GM19463 (cell line): ENCODE results near the gene PHYHD1.

Experiments used
- ATAC-seq: cut with Tn5 transposase; IDR thresholded peaks from one replicate; pipeline ENCODE4 v1.9.1; 2021; ENCODE audit warnings: mild to moderate bottlenecking, moderate library complexity; ENCODE audit not compliant: unreplicated experiment

The PHYHD1 gene

DNA sequence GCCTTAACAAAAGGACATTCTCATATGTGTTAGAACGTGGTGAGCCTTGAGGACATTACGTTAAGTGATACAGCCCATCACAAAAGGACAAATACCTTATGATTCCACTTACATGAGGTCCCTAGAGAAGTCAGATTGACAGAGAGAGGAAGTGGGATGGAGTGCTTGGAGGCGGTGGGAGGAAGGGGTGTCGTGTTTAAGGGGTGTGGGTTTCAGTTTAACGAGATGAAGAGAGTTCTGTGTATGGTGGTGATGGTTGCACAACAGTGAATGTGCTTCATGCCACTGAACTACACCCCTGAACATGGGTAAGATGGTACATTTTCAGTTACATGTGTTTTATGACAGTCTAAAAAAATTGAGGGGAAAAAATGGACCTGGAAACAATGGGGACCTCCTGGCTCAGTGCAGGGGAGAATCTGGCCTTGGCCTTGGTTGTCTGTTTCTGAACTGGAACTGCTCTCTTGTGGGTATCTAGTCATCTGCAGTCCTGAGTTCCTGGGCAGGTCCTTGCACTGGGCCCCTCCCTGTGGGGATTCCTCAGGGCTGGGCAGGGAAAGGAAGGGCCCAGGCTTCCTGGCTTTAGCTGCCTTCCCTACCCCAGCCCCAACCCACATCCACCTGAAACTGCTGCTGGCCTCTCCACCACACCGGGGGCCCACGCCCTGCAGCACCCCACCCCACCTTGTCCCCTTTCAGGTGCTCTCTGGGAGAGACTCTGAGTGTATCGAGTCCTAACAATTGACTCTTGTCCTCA, 21.0 kb upstream of the PHYHD1 start:
- ATAC-seq, result no peak

DNA sequence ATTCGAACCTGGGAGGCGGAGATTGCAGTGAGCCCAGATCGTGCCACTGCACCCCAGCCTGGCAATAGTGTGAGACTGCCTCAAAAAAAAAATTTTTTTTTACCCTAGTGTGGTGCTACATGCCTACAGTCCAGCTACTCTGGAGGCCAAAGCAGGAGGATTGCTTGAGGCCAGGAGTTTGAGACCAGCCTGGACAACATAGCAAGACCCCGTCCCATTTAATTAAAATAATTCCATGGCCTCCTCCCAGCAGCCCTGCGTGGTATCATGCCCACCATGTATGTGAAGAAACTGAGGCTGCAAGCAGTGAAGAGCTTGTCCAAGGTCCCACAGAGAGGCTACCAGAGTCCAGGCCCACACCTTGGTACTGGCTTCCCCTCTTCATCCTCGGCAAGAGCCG, 19.4 kb upstream of the PHYHD1 start:
- ATAC-seq, result no peak

DNA sequence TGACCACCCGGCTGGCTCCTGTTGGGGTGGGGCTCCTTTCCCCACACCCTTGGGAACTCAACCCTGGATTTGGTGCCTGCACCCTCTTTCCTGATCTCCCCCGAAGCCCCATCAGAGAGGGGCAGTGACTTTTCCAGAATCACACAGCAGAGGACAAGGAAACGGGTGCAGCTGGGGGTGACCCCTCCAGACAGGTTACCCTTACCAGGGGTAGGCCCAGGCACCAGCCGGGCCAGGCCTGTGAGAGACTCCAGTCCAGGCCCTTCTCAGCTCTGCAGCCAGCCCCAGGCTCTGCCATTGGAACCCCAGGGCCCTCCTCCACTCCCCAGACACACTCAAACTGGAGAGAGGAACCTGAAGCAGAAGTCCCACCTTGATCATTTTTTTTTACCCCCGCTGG, 19.0 kb upstream of the PHYHD1 start:
- no peak for ATAC-seq

DNA sequence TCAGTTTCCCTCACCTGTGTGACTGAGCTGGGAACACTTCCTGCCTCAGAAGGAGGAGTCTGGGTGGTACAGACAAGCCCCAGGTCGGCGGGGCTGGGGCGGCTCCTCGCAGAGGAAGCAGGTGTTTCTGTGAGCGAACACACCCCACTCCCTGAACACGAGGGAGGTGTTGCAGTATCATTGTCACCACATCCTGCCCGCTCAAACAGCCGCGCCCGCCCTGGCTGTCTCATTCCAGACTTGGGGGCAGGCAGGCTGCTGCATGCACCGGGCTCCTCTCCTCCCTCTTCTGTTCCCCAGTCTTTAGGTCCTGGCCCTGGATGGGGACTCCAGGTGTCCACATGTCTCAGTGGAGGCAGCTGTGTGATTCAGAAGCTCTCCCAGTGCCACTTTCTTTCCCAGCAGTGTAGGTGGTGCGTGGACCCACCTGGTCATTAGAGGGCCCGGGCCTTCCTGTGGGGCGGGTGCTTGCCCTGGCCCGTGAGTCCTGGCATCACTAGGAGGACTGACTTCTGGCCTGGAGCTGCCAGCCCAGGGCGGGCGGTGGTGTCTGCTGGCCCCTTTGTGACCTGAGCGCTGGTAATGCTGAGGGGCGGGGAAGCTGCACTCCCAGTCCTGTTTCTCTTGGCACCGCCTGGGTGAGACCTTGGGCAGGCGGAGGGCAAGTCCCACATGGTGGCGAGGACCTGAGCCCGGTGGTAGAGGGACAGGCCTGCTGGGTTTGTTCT, 18.3 kb upstream of the PHYHD1 start:
- peak; percentile 76 for ATAC-seq

DNA sequence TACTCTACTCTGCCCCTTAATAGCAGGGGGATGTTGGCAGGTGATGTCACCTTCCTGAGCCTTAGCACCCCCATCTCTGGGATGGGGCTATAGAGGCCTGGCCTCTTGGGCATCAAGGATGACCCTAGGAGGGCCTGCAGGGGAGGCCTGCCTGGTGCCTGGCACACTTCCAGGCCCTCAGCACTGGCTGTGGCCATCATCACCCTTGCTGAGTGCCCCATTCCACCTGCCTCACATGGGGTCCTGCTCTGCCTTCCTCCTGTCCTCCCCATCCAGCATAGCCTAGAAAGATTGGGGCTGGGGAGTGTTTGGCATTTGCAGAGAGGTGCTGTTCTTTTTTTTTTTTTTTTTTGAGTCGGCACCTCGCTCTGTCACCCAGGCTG, 17.7 kb upstream of the PHYHD1 start:
- ATAC-seq, result no peak

DNA sequence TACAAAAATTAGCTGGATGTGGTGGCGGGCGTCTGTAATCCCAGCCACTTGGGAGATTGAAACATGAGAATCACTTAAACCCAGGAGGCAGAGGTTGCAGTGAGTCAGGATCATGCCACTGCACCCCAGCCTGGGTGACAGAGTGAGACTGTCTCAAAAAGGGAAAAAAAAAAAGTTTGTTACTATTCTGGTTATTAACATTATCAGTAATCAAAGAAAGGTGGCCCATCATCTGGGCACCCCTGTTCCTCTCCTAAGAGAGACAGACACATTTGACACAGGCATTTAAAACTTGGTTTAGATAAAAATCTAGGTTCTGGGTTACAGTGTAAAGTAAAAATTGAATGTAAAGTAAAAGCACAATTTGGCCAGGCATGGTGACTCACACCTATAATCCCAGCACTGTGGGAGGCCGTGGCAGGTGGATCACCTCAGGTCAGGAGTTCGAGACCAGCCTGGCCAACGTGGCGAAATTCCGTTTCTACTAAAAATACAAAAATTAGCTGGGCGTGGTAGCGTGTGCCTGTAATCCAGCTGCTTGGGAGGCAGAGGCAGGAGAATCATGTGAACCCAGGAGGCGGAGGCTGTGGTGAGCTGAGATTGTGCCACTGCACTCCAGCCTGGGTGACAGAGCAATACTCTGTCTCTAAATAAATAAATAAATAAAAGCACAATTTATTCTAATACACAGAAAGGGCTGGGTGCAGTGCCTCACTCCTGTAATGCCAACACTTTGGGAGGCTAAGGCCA, 16.7 kb upstream of the PHYHD1 start:
- ATAC-seq, result no peak

DNA sequence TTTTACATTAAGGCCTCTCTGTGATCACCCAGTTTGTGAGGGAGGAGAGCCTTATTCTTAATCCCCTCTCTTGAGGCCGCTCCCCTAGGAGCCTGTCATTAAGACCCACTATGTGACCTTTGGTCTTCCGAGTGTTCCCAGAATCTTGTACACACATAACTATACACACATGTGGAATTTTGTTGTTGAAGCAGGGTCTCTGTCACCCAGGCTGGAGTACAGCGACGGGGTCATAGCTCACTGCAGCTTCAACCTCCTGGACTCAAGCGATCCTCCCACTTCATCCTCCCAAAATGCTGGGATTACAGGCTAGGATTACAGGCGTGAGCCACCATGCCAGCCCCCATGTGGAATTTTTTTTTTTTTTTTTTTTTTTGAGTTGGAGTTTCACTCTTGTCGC, 14.8 kb upstream of the PHYHD1 start:
- ATAC-seq, result no peak

DNA sequence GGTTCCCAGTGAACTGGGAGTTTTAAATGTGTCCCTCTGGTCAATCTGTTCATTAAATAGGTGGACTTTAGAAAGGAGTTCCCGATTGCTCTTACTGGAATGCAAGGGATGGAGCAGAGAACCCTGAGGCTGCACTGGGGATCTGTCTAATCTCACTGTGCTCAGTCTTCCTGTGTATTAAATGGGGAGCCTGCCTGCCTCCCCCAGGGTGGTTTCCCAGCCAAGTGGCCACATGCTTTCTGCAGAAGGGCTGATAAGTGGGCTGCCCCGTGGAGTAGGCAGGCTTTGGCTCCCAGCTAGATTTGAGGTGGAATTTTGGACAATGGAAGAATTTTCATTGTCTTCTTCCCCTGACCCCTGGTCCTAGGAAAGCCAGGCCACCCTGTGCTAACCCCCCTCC, 14.0 kb upstream of the PHYHD1 start:
- no peak for ATAC-seq

DNA sequence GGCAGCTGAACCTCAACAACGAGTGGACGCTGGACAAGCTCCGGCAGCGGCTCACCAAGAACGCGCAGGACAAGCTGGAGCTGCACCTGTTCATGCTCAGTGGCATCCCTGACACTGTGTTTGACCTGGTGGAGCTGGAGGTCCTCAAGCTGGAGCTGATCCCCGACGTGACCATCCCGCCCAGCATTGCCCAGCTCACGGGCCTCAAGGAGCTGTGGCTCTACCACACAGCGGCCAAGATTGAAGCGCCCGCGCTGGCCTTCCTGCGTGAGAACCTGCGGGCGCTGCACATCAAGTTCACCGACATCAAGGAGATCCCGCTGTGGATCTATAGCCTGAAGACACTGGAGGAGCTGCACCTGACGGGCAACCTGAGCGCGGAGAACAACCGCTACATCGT, 12.4 kb upstream of the PHYHD1 start:
- no peak for ATAC-seq

DNA sequence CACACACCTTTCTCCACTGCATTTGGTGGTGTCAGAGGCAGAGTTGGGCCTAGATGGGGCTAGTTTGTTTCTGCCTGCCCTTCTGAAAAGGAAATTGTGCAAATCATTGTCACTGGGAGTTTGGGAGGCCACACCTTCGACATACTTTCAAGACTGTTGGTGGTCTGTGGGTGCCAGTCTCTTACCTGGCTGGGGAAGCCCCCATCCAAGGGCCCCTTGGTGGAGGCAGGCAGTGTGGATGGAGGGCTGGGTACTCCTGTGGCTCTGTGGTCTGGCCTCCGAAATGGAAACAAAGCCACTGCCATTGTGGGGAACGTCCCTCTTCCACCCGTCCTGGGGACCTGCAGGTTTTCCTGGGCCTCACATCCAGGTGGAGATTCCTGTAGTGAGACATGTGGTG, 10.9 kb upstream of the PHYHD1 start:
- ATAC-seq, result no peak

DNA sequence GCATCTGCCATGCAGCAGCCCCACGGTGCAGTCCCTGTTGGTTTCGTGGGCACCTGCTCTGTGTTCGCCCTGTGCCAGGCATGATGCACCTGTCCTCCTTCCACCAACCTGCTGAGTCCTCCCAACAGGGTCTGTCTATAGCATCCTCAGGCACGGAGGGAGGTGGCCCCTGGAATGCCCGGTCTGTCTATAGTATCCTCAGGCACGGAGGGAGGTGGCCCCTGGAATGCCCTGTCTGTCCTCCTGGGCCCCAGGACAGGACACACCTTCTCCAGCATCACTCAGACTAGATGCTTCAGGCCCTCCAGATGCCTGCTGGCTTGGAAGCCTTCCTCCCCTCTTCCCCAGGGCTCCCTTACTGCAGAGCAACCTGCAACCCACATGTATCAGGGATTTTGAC, 9.9 kb upstream of the PHYHD1 start:
- ATAC-seq, result no peak

DNA sequence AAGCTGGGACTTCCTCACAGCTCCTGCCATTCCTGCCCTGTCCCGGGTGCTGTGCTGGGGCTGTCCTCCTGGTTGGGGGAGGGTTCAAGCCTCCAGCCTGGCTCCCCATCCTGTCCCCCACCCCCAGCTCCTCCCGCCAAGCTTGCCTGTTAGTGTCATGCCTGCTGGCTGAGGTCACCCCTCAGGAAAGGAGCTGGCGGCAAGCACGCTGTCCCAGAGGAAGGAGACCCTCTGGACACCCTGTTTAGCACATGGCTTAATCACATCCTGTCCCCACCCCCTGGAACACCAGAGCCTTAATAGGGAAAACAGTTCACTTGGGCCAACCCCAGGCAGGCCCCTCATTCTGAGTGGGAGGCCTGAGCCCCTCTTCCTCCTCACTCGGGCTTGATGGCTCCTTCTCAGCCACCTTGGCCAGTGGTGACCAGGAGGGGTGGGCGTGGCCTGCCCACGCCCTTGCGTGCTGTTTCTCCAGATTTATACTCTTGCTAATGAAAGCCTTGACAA, 9.2 kb upstream of the PHYHD1 start:
- no peak for ATAC-seq

DNA sequence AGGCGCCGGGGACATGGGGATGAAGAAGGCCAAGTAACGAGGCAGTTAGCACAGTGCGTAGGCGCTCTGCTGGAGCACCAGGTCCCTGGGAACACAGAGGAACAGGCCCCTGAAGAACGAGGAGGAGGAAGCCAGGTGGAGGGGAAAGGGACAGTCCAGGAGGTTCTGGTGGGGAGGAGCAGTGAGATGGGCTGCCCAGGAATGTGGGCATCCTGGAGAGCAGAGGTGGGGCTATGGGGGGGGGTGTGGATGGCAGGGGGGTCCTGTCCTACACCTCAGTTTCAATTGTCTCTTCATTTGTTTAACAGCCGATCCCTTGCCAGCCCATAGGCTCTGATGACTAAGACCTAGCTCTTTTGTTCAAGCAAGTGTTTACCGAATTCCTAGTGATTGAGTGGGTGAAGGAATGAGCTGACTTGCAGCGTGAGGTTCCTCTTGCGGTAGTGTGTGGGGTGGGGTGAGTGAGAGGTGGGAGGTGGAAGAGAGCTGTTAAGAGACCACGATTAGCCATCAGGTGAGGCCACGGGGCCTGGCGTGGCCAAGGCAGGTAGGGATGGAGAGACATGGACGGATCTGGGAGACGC, 8.4 kb upstream of the PHYHD1 start:
- ATAC-seq, result no peak

DNA sequence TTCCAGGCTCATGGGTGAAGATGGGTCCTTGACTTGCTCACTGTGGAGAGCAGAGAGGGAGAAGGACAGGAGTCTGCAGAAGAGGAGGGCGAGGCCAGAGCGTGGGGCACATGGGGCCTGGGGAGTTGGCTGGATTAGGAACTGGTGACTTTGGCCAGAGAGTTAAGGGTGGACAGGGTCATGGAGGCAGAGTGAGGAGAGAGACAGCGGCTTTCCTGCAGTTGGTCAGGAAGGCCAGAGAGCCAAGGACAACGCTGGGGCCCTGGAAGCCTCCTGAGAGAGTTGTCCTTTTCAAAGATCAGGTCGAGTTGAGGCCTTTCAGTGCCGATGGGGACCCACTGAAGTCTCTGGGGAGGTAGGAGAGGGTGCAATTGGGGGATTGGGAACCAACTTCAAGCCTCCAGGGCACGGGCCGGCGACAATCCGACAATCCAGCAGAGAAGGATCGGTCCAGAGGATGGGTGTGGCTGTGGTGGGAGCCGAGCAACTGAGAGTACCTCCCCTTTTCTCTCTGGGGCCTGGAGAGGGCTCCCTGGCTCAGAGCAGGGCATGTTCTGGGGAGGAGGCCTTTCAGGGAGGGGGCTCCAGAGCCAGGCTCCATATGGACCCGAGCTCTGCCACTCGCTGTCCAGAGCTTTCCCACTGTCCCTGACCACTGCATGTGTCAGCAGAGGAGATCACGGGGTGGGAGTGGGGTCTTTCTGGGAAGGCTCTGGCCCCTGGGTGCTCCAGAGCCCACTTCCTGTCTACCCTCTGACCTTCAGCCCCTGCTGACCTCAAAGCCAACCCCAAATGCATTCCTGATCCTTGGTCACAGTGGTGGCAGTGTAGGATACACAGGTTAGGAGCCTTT, 7.5 kb upstream of the PHYHD1 start:
- no peak for ATAC-seq

DNA sequence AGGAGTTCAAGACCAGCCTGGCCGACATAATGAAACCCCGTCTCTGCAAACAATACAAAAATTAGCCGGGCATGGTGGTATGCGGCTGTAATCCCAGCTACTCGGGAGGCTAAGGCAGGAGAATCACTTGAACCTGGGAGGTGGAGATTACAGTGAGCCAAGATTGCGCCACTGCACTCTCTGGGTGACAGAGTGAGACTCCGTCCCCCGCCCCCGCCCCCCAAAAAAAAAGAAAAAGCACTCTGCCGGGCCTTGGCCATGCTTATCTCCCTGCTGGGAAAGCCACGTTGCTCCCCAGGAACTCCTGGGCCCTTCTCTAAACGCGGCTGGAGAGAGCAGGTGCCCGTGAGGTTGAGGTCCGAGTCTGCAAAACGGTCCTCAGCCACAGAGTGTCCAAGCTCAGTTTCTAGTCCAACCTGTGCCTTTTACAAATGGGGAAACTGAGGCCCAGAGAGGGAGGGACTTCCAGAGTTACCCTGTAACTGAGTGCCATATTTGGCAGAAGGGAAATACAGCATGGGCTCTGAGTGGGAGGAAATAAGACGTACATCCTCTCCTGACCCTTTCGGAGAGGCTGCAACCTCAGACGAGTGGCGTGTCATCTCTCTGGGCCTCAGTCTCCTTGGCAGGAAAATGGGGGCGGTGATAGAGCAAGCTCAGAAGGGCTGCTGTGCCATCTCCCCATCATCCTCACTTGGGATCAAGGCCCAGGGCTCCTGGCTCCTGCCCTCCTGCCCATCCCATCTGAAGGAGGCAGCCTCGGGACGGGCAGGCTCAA, 6.6 kb upstream of the PHYHD1 start:
- ATAC-seq, result no peak

DNA sequence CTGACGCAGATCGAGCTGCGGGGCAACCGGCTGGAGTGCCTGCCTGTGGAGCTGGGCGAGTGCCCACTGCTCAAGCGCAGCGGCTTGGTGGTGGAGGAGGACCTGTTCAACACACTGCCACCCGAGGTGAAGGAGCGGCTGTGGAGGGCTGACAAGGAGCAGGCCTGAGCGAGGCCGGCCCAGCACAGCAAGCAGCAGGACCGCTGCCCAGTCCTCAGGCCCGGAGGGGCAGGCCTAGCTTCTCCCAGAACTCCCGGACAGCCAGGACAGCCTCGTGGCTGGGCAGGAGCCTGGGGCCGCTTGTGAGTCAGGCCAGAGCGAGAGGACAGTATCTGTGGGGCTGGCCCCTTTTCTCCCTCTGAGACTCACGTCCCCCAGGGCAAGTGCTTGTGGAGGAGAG, 4.6 kb upstream of the PHYHD1 start:
- no peak for ATAC-seq

DNA sequence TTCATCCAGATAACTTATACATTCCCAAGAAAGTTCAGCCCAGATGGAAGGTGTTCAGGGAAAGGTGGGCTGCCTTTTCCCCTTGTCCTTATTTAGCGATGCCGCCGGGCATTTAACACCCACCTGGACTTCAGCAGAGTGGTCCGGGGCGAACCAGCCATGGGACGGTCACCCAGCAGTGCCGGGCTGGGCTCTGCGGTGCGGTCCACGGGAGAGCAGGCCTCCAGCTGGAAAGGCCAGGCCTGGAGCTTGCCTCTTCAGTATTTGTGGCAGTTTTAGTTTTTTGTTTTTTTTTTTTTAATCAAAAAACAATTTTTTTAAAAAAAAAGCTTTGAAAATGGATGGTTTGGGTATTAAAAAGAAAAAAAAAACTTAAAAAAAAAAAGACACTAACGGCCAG, 4.0 kb upstream of the PHYHD1 start:
- ATAC-seq, result no peak

DNA sequence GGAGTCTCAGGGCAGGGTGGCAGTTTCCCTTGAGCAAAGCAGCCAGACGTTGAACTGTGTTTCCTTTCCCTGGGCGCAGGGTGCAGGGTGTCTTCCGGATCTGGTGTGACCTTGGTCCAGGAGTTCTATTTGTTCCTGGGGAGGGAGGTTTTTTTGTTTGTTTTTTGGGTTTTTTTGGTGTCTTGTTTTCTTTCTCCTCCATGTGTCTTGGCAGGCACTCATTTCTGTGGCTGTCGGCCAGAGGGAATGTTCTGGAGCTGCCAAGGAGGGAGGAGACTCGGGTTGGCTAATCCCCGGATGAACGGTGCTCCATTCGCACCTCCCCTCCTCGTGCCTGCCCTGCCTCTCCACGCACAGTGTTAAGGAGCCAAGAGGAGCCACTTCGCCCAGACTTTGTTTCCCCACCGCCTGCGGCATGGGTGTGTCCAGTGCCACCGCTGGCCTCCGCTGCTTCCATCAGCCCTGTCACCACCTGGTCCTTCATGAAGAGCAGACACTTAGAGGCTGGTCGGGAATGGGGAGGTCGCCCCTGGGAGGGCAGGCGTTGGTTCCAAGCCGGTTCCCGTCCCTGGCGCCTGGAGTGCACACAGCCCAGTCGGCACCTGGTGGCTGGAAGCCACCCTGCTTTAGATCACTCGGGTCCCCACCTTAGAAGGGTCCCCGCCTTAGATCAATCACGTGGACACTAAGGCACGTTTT, 3.5 kb upstream of the PHYHD1 start:
- no peak for ATAC-seq

DNA sequence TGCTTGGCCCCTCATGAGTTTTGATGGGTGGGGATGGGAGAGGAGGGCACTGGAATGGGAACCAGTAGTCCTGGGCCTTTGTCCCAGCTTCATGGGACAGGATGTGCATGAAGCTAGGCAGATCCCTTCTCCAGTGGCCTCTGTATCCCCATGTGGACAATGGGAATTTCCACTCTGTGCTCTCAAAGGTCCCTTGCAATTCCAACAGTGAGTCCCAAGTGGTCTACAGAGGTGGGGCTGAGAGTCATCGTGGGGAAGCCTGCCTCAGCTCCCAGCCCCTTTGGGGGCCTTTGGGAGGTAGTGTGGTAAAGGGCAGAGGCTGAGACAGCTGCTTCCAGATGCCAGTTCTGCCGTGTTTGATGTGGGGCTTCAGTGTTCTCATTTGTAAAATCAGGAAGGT, 1.9 kb upstream of the PHYHD1 start:
- ATAC-seq, result no peak
